ENCODE results near the gene DDX23. TPM values are rescaled to one million over a fixed set of nuclear protein-coding genes. Genes with fewer than 3 reads are reported as not detected.

DDX23 gene
- total RNA-seq, 1 experiment from 2014 or later = 107 TPM

DNA sequence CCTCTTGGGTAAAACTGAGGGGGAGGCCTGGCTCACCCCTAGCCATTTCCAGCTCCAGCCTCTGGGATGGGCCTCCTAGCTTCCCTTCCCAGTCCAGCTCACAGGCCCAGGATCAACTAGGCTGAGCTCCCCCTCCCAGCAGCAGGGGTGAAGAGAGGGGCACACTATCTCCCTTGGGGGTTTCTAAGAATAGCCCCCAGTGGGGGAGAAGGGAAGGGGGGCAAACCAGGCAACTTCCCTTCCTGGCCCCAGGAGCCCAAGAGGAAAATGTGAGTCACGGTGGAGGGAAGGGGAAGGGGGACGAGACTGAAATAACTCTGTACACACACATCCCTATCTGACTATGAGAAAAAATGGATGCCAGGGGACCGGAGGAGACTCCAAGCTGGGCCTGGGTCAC is 72.1 kb downstream of the DDX23 start (continued):
- TF ChIP-seq MXD4 (CRISPR knock-in tag; IDR thresholded peaks at IDR 0.05; ENCODE audit: borderline replicate concordance) = no peak
- no peak for TF ChIP-seq ZBTB21 (CRISPR knock-in tag; IDR thresholded peaks at IDR 0.05; ENCODE audit: borderline replicate concordance)

Other genes with a start within 250 kb of the DDX23 start
- gene KANSL2, start 169.9 kb downstream of the DDX23 start, total RNA-seq (2021) = 38.4 to 48.1 TPM (median 41.1 TPM) in 3 replicates
- gene CCNT1, start 135.5 kb downstream of the DDX23 start, total RNA-seq (2021) = 34.3 to 42.0 TPM (median 41.8 TPM) in 3 replicates
- gene ADCY6, start 63.1 kb downstream of the DDX23 start, total RNA-seq (2021) = 11.9 to 12.8 TPM (median 12.2 TPM) in 3 replicates
- gene CACNB3, start 33.7 kb downstream of the DDX23 start, total RNA-seq (2021) = 15.0 to 17.3 TPM (median 17.0 TPM) in 3 replicates
- 7.6 to 9.1 TPM (median 8.5 TPM) in 3 replicates for gene RND1, start 13.7 kb upstream of the DDX23 start, total RNA-seq (2021)
- 54.7 to 64.5 TPM (median 62.9 TPM) in 3 replicates for gene FKBP11, start 73.3 kb upstream of the DDX23 start, total RNA-seq (2021)
- 238 to 256 TPM (median 248 TPM) in 3 replicates for gene ARF3, start 105.3 kb upstream of the DDX23 start, total RNA-seq (2021)
- 0.50 to 0.55 TPM (median 0.55 TPM) in 3 replicates for gene WNT10B, start 119.6 kb upstream of the DDX23 start, total RNA-seq (2021)
- gene WNT1, start 126.2 kb upstream of the DDX23 start, total RNA-seq (2021) = not detected in 3 replicates
- 0.33 to 0.55 TPM (median 0.50 TPM) in 3 replicates for gene DDN, start 147.2 kb upstream of the DDX23 start, total RNA-seq (2021)
- 37.9 to 41.6 TPM (median 38.0 TPM) in 3 replicates for gene PRKAG1, start 166.6 kb upstream of the DDX23 start, total RNA-seq (2021)
- gene KMT2D, start 208.6 kb upstream of the DDX23 start, total RNA-seq (2021) = 100 to 104 TPM (median 101 TPM) in 3 replicates
- 6.4 to 9.0 TPM (median 6.9 TPM) in 3 replicates for gene RHEBL1, start 217.8 kb upstream of the DDX23 start, total RNA-seq (2021)
- 0.15 TPM in 1 of 3 replicates, not detected in the others for gene DHH, start 242.6 kb upstream of the DDX23 start, total RNA-seq (2021)

All from WTC11 (cell line).